Measurements from ENCODE around the gene EPB42. TPM values are rescaled to one million over a fixed set of nuclear protein-coding genes. Genes with fewer than 3 reads are reported as not detected.

EPB42 gene
- total RNA-seq, 1 experiment from 2014 or later, result not detected

DNA sequence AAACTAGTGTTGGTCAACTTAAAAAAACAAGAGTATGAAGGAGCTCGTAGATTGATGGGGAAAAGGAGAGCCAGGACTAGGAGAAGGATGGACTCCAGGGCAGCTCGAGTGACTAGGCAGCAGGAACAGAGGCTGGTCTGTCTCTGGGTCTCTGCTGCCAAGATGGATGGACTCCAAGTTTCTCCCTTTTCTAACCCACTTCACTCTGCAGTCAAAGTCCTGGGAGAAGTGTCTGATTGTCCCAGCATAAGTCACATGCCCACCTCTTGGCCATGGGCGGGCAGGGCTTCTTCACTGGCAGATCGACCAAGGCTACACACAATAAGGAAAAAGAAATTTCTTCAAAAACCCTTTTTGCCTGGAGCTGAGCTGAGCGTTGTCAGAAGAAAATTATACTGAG is 9.2 kb upstream of the EPB42 start:
- no peak overlapping the region for H3K9ac ChIP-seq (ENCODE audit: low read length)
- POLR2A ChIA-PET, result no interaction called here

More for the DNA sequence above, 9.2 kb upstream of the EPB42 start:
- TF ChIP-seq SRF (IDR thresholded peaks at IDR 0.05; ENCODE audit: low read depth) (no peak), POLR2A (IDR thresholded peaks at IDR 0.05; ENCODE audit: borderline replicate concordance, extremely low read depth, insufficient read depth, insufficient read length) (no peak), ZNF274 (IDR thresholded peaks at IDR 0.05; ENCODE audit: low read depth, low read length) (no peak), ZBTB33 (IDR thresholded peaks at IDR 0.05; ENCODE audit: extremely low read depth, insufficient replicate concordance, low read length) (no peak), SP1 (IDR thresholded peaks at IDR 0.05; ENCODE audit: low read depth) (no peak), ELF1 (IDR thresholded peaks at IDR 0.05; ENCODE audit: borderline replicate concordance, low read depth) (no peak), TCF7L2 (IDR thresholded peaks at IDR 0.05; ENCODE audit: borderline replicate concordance, extremely low read depth, insufficient read depth, insufficient read length) (no peak), EZH2 (IDR thresholded peaks at IDR 0.05) (no peak), EZH2phosphoT487 (IDR thresholded peaks at IDR 0.05; ENCODE audit: borderline replicate concordance) (no peak), SIN3A (IDR thresholded peaks at IDR 0.05; ENCODE audit: low read depth) (no peak), ZFX (IDR thresholded peaks at IDR 0.05) (no peak), CEBPB (IDR thresholded peaks at IDR 0.05; ENCODE audit: low read depth) (no peak), JUND (IDR thresholded peaks at IDR 0.05) (no peak), POLR2AphosphoS5 (IDR thresholded peaks at IDR 0.05; ENCODE audit: low read depth, low read length) (no peak), YY1 (IDR thresholded peaks at IDR 0.05; ENCODE audit: extremely low read depth, insufficient replicate concordance, low read depth, low read length) (no peak), FOSL1 (IDR thresholded peaks at IDR 0.05; ENCODE audit: low read depth) (no peak), RAD21 (IDR thresholded peaks at IDR 0.05; ENCODE audit: low read depth) (no peak)
- TF ChIP-seq, protein P1, sequence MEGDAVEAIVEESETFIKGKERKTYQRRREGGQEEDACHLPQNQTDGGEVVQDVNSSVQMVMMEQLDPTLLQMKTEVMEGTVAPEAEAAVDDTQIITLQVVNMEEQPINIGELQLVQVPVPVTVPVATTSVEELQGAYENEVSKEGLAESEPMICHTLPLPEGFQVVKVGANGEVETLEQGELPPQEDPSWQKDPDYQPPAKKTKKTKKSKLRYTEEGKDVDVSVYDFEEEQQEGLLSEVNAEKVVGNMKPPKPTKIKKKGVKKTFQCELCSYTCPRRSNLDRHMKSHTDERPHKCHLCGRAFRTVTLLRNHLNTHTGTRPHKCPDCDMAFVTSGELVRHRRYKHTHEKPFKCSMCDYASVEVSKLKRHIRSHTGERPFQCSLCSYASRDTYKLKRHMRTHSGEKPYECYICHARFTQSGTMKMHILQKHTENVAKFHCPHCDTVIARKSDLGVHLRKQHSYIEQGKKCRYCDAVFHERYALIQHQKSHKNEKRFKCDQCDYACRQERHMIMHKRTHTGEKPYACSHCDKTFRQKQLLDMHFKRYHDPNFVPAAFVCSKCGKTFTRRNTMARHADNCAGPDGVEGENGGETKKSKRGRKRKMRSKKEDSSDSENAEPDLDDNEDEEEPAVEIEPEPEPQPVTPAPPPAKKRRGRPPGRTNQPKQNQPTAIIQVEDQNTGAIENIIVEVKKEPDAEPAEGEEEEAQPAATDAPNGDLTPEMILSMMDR (IDR thresholded peaks at IDR 0.05 in 2 of 3, conservative IDR thresholded peaks at IDR 0.05 in 1 of 3; ENCODE audit: borderline replicate concordance in 1 of 3, insufficient read depth in 1 of 3, low read depth in 2 of 3, low read length in 2 of 3), result no peak
- TF ChIP-seq, protein P2, sequence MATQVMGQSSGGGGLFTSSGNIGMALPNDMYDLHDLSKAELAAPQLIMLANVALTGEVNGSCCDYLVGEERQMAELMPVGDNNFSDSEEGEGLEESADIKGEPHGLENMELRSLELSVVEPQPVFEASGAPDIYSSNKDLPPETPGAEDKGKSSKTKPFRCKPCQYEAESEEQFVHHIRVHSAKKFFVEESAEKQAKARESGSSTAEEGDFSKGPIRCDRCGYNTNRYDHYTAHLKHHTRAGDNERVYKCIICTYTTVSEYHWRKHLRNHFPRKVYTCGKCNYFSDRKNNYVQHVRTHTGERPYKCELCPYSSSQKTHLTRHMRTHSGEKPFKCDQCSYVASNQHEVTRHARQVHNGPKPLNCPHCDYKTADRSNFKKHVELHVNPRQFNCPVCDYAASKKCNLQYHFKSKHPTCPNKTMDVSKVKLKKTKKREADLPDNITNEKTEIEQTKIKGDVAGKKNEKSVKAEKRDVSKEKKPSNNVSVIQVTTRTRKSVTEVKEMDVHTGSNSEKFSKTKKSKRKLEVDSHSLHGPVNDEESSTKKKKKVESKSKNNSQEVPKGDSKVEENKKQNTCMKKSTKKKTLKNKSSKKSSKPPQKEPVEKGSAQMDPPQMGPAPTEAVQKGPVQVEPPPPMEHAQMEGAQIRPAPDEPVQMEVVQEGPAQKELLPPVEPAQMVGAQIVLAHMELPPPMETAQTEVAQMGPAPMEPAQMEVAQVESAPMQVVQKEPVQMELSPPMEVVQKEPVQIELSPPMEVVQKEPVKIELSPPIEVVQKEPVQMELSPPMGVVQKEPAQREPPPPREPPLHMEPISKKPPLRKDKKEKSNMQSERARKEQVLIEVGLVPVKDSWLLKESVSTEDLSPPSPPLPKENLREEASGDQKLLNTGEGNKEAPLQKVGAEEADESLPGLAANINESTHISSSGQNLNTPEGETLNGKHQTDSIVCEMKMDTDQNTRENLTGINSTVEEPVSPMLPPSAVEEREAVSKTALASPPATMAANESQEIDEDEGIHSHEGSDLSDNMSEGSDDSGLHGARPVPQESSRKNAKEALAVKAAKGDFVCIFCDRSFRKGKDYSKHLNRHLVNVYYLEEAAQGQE (IDR thresholded peaks at IDR 0.05; ENCODE audit: low read depth), result no peak
- Histone ChIP-seq H4K20me1 (ENCODE audit: insufficient read depth) (no peaks in the 10 kb centered on the region), H3K36me3 (ENCODE audit: control insufficient read depth in 1 of 2, insufficient read depth in 2 of 2, low read length in 2 of 2) (no peaks in the 10 kb centered on the region), H2AFZ (ENCODE audit: low read depth, low read length, poor library complexity, severe bottlenecking) (no peak overlapping the region), H3K9me2 (ENCODE audit: insufficient read depth) (no peaks in the 10 kb centered on the region), H3K9me3 (ENCODE audit: control insufficient read depth in 1 of 2, insufficient read depth in 1 of 2, low read depth in 1 of 2, low read length in 2 of 2) (no peaks in the 10 kb centered on the region), H3K4me2 (ENCODE audit: low read length) (no peak overlapping the region), H3K27me3 (ENCODE audit: insufficient read depth, low read length) (no peaks in the 10 kb centered on the region), H3K79me2 (ENCODE audit: insufficient read depth, low read length) (no peaks in the 10 kb centered on the region), H3K4me3 (replicated peaks in 1 of 2; ENCODE audit: low read depth in 1 of 2, low read length in 2 of 2) (no peak overlapping the region), H3K27ac (ENCODE audit: low read depth, low read length) (no peak overlapping the region), H3K4me1 (ENCODE audit: control insufficient read depth in 1 of 2, insufficient read depth in 2 of 2, low read length in 2 of 2) (no peaks in the 10 kb centered on the region)
- DNase-seq (ENCODE audit: low read depth, low spot score) (no peak), ATAC-seq (no peak)
- intact Hi-C loops (cut with micrococcal nuclease), result loop anchor here (5.0 kb wide), 1 partner anchor 37 kb away; the partner anchor contains the start of gene TGM5
- RAD21 ChIA-PET (ENCODE audit: low non-redundant PET in 1 of 2, low total read pairs in 2 of 2, uncharacterized antibody in 2 of 2, unreplicated experiment in 2 of 2), result interaction anchor here in 1 of 2 experiments (1.0 kb wide), 1 partner anchor 56 kb away, joined by 3 read pairs; no protein-coding TSS in a partner anchor
- CTCF ChIA-PET, result interaction anchor here (2.8 kb wide), 1 partner anchor 56 kb away, joined by 8 read pairs; no protein-coding TSS in a partner anchor
- BruUV-seq (replicated peaks), result no TSS peak

Data from HCT116 (cell line).